ENCODE results near the gene MAP4K4. TPM values are rescaled to one million over a fixed set of nuclear protein-coding genes. Genes with fewer than 3 reads are reported as not detected.

MAP4K4 gene
- polyA plus RNA-seq, 1 donor (not counting 4 experiments of a cell fraction or from before 2014, with no cell fraction given), result 84.1 TPM

- Histone ChIP-seq H4K20me1 (ENCODE audit: control insufficient read depth, extremely low read depth, insufficient read depth, low read length) (peaks cover 12% of the 10 kb centered on the region), H3K4me3 (ENCODE audit: control insufficient read depth in 2 of 3, extremely low read depth in 1 of 3, insufficient read depth in 2 of 3, low read depth in 1 of 3, low read length in 3 of 3) (peak overlapping the region in 1 of 3 experiments; percentile 40), H3K36me3 (ENCODE audit: control insufficient read depth in 2 of 2, extremely low read depth in 1 of 2, insufficient read depth in 2 of 2, low read length in 2 of 2) (no peaks in the 10 kb centered on the region), H3K9me1 (ENCODE audit: control insufficient read depth, extremely low read depth, insufficient read depth, low read length) (peaks cover 9% of the 10 kb centered on the region), H3K27ac (ENCODE audit: control insufficient read depth, insufficient read depth, low read length) (peak overlapping the region; percentile 96), H3K4me2 (ENCODE audit: control insufficient read depth, extremely low read depth, insufficient read depth, low read depth, low read length) (peak overlapping the region; percentile 80), H3K9ac (ENCODE audit: control insufficient read depth, extremely low read depth, insufficient read depth, low read length) (peak overlapping the region; percentile 62), H3K9me3 (ENCODE audit: control insufficient read depth, low read depth, low read length) (no peaks in the 10 kb centered on the region), H3K4me1 (ENCODE audit: control insufficient read depth, extremely low read depth, insufficient read depth, low read length) (peaks cover 71% of the 10 kb centered on the region), H3K79me2 (ENCODE audit: control insufficient read depth, insufficient read depth, low read length) (peaks cover 83% of the 10 kb centered on the region), H3K27me3 (ENCODE audit: control insufficient read depth, extremely low read depth, insufficient read depth, low read length) (no peaks in the 10 kb centered on the region), H2AFZ (ENCODE audit: control insufficient read depth, low read length) (no peak overlapping the region)
- dilution Hi-C loops (cut with MboI; ENCODE audit: extremely low pct_ligation_motif_present, low sequenced_read_pairs), result no loop called here
- DNase-seq (ENCODE audit: low read depth, low spot score) (peak; percentile 71), FAIRE-seq (peak; percentile 39)
- TF ChIP-seq EZH2 (IDR thresholded peaks at IDR 0.05; ENCODE audit: low read length) (no peak), CTCF (optimal IDR thresholded peaks at IDR 0.05 in 1 of 3, IDR thresholded peaks at IDR 0.05 in 1 of 3, conservative IDR thresholded peaks at IDR 0.05 in 1 of 3; ENCODE audit: extremely low read depth in 1 of 3, insufficient read depth in 2 of 3, low read length in 3 of 3) (no peak)
Observed at GRCh38 chr2:101736861-101737291, 39.4 kb downstream of the MAP4K4 start.

- no peak overlapping the region for H2AFZ ChIP-seq (ENCODE audit: control insufficient read depth, low read length)
- dilution Hi-C loops (cut with MboI; ENCODE audit: extremely low pct_ligation_motif_present, low sequenced_read_pairs), result no loop called here
- H3K4me1 ChIP-seq (ENCODE audit: control insufficient read depth, extremely low read depth, insufficient read depth, low read length), result peaks cover 73% of the 10 kb centered on the region
- peak; percentile 69 for FAIRE-seq
- H3K9ac ChIP-seq (ENCODE audit: control insufficient read depth, extremely low read depth, insufficient read depth, low read length), result peak overlapping the region; percentile 62
- H3K36me3 ChIP-seq (ENCODE audit: control insufficient read depth in 2 of 2, extremely low read depth in 1 of 2, insufficient read depth in 2 of 2, low read length in 2 of 2), result no peaks in the 10 kb centered on the region
- H3K79me2 ChIP-seq (ENCODE audit: control insufficient read depth, insufficient read depth, low read length), result peaks cover 80% of the 10 kb centered on the region
- TF ChIP-seq CTCF (optimal IDR thresholded peaks at IDR 0.05 in 1 of 3, IDR thresholded peaks at IDR 0.05 in 1 of 3, conservative IDR thresholded peaks at IDR 0.05 in 1 of 3; ENCODE audit: extremely low read depth in 1 of 3, insufficient read depth in 2 of 3, low read length in 3 of 3) (no peak), EZH2 (IDR thresholded peaks at IDR 0.05; ENCODE audit: low read length) (no peak)
- H4K20me1 ChIP-seq (ENCODE audit: control insufficient read depth, extremely low read depth, insufficient read depth, low read length), result peaks cover 12% of the 10 kb centered on the region
- no peaks in the 10 kb centered on the region for H3K27me3 ChIP-seq (ENCODE audit: control insufficient read depth, extremely low read depth, insufficient read depth, low read length)
- peak overlapping the region in 2 of 3 experiments; percentile 4 to 45 for H3K4me3 ChIP-seq (ENCODE audit: control insufficient read depth in 2 of 3, extremely low read depth in 1 of 3, insufficient read depth in 2 of 3, low read depth in 1 of 3, low read length in 3 of 3)
- peak overlapping the region; percentile 96 for H3K27ac ChIP-seq (ENCODE audit: control insufficient read depth, insufficient read depth, low read length)
- H3K4me2 ChIP-seq (ENCODE audit: control insufficient read depth, extremely low read depth, insufficient read depth, low read depth, low read length), result peak overlapping the region; percentile 76
- peak; percentile 77 for DNase-seq (ENCODE audit: low read depth, low spot score)
- peaks cover 9% of the 10 kb centered on the region for H3K9me1 ChIP-seq (ENCODE audit: control insufficient read depth, extremely low read depth, insufficient read depth, low read length)
- H3K9me3 ChIP-seq (ENCODE audit: control insufficient read depth, low read depth, low read length), result no peaks in the 10 kb centered on the region
Observed at GRCh38 chr2:101737478-101738255, 40.2 kb downstream of the MAP4K4 start.
